Right renal cortex interstitium (tissue), 3 donors: Measurements from ENCODE around the gene SERBP1. TPM values are rescaled to one million over a fixed set of nuclear protein-coding genes. Genes with fewer than 3 reads are reported as not detected.

Source experiments
- DNase-seq, 3 donors: peaks; one replicate each; pipeline ENCODE4 v3.0.0-alpha.2; 2013; ENCODE audit warnings: low read depth in 3 of 3, low spot score in 2 of 3
- polyA plus RNA-seq, 3 donors: library from polyadenylated mRNA; unstranded; fragments of 120-200 nt; gene quantifications; one replicate each; pipeline ENCODE4 v1.2.1, GENCODE V29; 2013; ENCODE audit not compliant: insufficient read length in 3 of 3

Gene SERBP1
- polyA plus RNA-seq, 3 donors, result 400 to 427 (median 424) TPM

DNA sequence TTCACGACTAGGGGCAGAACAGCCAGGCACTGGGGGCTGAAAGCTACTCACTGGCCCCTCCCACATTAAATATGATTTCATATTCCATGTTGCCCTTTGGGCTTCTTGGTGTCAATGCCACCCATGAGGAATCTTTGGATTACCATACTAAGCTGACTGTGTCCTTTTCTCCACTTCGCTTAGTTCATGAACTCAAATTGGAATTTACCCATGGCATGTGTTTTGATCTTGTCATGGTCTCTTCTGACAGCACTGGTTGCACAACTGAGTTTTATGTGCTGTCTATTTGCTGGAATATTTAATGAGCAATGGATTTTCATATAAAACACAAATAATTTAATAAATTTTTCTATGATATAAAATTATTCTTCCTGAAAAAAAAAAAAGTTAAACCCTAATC is 59.2 kb downstream of the SERBP1 start:
- DNase-seq, result no peak

GRCh38 chr1:67368046-67368514 is 62.1 kb downstream of the SERBP1 start:
- DNase-seq, result no peak

- DNase-seq, result no peak
These were observed 62.7 kb downstream of the SERBP1 start for GRCh38 chr1:67367370-67368045.

DNA sequence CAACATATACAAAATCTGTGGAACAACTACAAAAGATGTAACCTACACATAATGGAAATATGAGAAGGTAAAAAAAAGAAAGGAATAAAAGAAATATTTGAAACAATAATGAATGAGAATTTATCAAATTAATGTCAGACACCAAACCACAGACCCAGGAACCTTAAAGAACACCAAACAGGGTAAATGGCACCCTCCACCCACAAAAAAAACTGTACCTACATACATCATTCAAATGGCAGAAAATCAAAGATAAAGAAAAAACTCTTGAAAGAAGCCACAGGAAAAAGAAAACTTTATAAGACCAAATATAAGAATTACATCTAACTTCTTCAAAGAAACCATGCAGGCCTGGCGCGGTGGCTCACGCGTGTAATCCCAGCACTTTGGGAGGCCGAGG is 68.6 kb downstream of the SERBP1 start:
- no peak for DNase-seq

- no peak for DNase-seq
These were observed 70.6 kb downstream of the SERBP1 start for GRCh38 chr1:67359592-67359991.

Other genes starting within 250 kb of the SERBP1 start
- gene IL12RB2, start 122.5 kb downstream of the SERBP1 start, polyA plus RNA-seq, result under 1 TPM; 0.37 to 0.62 (median 0.51) TPM